Peyer's patch (tissue), 4 donors: ENCODE results near the gene ATF7IP. TPM values are rescaled to one million over a fixed set of nuclear protein-coding genes. Genes with fewer than 3 reads are reported as not detected.

ENCODE experiments used
- DNase-seq, 3 donors: peaks; one replicate each; pipeline ENCODE4 v3.0.0-alpha.2; 2017 to 2019
- H3K27ac ChIP-seq, 4 donors: fragments of 200-600 bp; sonication (generic); one replicate each; pipeline ENCODE4 v1.5.1; 2016 to 2019
- H3K27me3 ChIP-seq, 2 donors: fragments of 200-600 bp; sonication (generic); one replicate each; pipeline ENCODE4 v1.5.1; 2019
- H3K36me3 ChIP-seq, 3 donors: fragments of 200-600 bp; sonication (generic); one replicate each; pipeline ENCODE4 v1.5.1; 2016 to 2019
- H3K4me1 ChIP-seq, 4 donors: fragments of 200-600 bp; sonication (generic); one replicate each; pipeline ENCODE4 v1.5.1; 2016 to 2019
- H3K4me3 ChIP-seq, 4 donors: fragments of 200-600 bp; sonication (generic); 1 replicate in 3 of 4; 2 replicates in 1 of 4; pipeline ENCODE4 v1.5.1; 2016 to 2019; ENCODE audit warnings: mild to moderate bottlenecking in 1 of 4
- H3K9me3 ChIP-seq, 4 donors: fragments of 200-600 bp; sonication (generic); one replicate each; pipeline ENCODE4 v1.5.1; 2016 to 2019; ENCODE audit warnings: mild to moderate bottlenecking in 1 of 4
- CTCF ChIP-seq, 6 experiments: fragments of 450-650 bp in 4 of 6; fragments of 200-600 bp in 2 of 6; sonication (generic) in 1 of 6; IDR thresholded peaks; one replicate each; pipeline ENCODE4 v1.5.1; 2017 to 2019; ENCODE audit warnings: antibody characterized with exemption in 6 of 6, mild to moderate bottlenecking in 3 of 6, moderate library complexity in 1 of 6
- POLR2A ChIP-seq, 2 donors: fragments of 450-650 bp; IDR thresholded peaks; one replicate each; pipeline ENCODE4 v1.5.1; 2017; ENCODE audit warnings: antibody characterized with exemption in 2 of 2, mild to moderate bottlenecking in 2 of 2, moderate library complexity in 2 of 2
- total RNA-seq, 4 donors: library from RNA; depleted of rRNA; stranded (reverse); fragments of >200 nt; gene quantifications; one replicate each; pipeline ENCODE4 v1.1.0, GENCODE V29; 2016

Gene ATF7IP
- total RNA-seq, 4 donors from 2014 or later, result 24.3 to 193 (median 39.0) TPM

GRCh38 chr12:14548609-14549008, 183.1 kb downstream of the ATF7IP start:
- H3K27me3 ChIP-seq, result no peaks in the 10 kb centered on the region
- peaks cover 0 to 2% (median 0%) of the 10 kb centered on the region in 4 donors for H3K4me1 ChIP-seq
- no peaks in the 10 kb centered on the region for H3K9me3 ChIP-seq
- H3K36me3 ChIP-seq, result no peaks in the 10 kb centered on the region
- TF ChIP-seq POLR2A (IDR thresholded peaks at IDR 0.05) (no peak), CTCF (IDR thresholded peaks at IDR 0.05) (no peak)
- H3K4me3 ChIP-seq, result no peak overlapping the region
- no peak overlapping the region for H3K27ac ChIP-seq
- DNase-seq, result no peak

Other genes with a start within 250 kb of the ATF7IP start
- 10 to 100 TPM in 3 of 4 donors, 1 to 10 TPM in 1; 9.9 to 33.6 (median 20.5) TPM for gene PLBD1, start 202.2 kb downstream of the ATF7IP start, total RNA-seq